ENCODE data around the gene EFNA1.

The EFNA1 gene, protein sequence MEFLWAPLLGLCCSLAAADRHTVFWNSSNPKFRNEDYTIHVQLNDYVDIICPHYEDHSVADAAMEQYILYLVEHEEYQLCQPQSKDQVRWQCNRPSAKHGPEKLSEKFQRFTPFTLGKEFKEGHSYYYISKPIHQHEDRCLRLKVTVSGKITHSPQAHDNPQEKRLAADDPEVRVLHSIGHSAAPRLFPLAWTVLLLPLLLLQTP

DNA sequence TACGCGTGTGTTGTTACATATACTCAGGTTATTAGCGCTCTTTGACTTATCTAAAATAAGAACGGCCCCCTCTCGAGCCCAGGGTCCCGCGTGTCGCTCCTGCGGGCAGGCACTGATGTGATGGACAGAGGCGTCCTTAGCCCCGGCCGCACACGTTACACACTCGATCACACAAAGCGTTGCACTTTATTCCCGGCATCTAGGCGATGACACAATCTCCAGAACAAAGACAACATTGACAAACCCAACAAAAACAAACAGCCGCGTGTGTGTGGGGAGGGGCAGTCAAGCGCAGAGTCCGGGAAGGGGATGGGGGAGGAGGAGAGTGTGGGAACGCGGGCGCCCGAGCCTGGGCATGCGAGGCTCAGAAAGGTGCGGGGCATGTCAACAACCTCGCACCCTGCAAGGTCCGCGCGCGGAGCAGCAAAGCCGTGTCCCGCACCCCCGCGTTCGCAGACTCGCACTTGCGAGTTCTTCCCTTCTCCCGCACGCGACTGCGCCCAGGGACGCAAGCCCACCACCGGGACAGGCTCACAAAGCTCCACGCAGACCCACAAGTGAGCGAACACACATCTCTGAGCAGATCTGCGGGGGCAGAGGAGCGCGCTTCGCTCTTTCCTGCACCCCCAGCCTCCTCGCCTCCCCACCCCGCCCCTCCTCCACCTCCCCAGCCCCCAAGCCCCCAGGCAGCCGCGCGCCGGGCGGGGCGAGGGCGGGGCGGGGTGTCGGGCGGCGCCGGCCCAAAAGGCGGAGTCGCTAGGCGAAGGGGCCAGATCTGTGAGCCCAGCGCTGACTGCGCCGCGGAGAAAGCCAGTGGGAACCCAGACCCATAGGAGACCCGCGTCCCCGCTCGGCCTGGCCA, at the start of gene EFNA1:
TSS of gene EFNA1 (plus strand) at position 772 of the 862 bp plus-strand sequence. CDS start 102 bp downstream, outside the sequence.
- DNase-seq: peak; percentile 38 to 47
- TF ChIP-seq GATA1 (IDR thresholded peaks at IDR 0.05; ENCODE audit: low read depth, low read length): no peak
- no peak for TF ChIP-seq POLR2A (IDR thresholded peaks at IDR 0.05; ENCODE audit: low read length)

DNA sequence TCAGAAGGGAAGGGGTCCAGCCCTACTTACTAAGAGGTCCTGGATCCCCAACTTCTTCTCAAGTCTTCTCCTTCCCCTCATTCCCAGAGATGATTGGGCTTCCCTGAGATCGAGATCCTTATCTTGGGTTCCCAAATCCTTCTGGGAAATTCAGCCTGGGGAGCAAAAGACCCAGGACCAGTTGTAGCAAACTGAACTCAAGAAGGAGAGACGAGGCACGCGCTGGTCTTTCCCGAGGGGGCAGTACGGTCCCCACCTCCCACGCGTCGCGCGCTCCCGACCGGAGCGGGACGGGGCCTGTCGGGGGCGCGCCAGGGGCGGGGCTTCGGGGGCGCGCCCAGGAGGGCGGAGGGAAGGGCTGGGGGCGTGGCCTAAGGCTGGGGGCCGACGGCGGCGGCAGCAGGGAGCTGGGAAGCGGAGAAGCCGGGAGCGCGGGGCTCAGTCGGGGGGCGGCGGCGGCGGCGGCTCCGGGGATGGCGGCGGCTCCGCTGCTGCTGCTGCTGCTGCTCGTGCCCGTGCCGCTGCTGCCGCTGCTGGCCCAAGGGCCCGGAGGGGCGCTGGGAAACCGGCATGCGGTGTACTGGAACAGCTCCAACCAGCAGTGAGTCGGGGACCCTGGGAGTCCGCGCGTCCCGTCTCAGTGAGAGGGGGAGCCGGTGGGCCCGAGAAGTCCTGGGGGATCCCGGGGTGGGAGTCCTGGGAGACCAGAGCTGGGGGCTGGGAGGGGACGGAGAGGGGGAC, 49.0 kb upstream of the EFNA1 start, which contains the start of gene EFNA3:
TSS of gene EFNA3 (plus strand) at position 369 of the 741 bp plus-strand sequence. CDS start at position 474, 105 bp downstream.
- DNase-seq: peak; percentile 75 to 85
- TF ChIP-seq POLR2A (IDR thresholded peaks at IDR 0.05; ENCODE audit: low read length) (no peak), GATA1 (IDR thresholded peaks at IDR 0.05; ENCODE audit: low read depth, low read length) (no peak)

DNA sequence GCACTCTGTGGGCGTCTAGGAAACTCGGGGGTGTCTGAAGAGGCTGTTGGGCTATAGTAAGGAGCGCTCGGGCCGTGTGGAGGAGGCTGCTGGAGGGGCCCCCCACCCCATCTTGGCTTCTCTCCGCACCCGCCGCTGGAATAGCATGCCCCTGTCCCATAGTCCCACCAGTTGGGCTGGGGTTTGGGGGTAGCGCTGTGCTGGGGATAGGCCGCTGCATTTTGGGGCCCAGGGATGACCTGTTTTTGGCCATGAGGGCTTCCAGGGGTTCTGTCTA, 48.5 kb upstream of the EFNA1 start:
- TF ChIP-seq POLR2A (IDR thresholded peaks at IDR 0.05; ENCODE audit: low read length): no peak
- TF ChIP-seq GATA1 (IDR thresholded peaks at IDR 0.05; ENCODE audit: low read depth, low read length): no peak
- no peak for DNase-seq

DNA sequence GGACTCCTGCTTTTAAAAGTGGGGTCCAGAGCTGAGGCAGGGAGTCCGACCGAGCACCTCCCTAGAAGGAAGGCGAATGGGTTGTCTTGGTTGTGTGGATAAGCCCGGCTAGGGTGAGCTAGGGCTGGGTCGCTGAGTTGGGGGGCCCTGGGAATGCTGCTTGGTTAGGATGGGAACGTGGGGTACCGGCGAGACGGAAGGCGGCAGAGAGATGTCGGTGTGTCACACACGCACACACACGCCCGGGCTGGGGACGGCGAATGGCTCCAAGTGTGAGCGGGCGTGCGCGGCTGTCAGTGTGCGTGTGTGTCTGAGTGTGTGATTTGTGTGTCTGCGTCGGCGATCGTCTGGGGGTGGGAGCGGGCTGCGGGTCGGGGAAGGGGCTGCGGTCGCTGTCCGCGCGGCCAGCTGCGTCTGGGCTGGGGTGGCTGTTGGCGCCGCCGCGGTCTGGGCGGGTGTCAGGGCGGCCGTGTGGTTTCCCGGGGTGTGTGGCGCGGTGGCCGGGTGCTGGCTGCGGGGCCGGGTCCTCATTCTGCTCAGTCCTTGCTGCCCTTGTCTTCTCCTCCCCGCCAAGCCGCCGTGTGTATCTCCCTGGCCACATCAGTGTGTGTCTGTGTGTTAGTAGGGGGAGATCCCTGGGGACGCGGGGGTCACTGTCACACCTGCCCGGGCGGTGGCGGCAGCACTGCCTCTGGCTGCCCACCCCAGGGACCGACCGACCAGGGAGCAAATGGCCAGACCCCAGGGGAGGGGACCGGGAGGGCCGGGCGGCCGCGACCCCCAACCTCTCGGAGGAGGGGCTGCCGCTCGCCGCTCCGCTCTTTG, 48.0 kb upstream of the EFNA1 start:
- DNase-seq: peak in 1 of 2 experiments; percentile 36

DNA sequence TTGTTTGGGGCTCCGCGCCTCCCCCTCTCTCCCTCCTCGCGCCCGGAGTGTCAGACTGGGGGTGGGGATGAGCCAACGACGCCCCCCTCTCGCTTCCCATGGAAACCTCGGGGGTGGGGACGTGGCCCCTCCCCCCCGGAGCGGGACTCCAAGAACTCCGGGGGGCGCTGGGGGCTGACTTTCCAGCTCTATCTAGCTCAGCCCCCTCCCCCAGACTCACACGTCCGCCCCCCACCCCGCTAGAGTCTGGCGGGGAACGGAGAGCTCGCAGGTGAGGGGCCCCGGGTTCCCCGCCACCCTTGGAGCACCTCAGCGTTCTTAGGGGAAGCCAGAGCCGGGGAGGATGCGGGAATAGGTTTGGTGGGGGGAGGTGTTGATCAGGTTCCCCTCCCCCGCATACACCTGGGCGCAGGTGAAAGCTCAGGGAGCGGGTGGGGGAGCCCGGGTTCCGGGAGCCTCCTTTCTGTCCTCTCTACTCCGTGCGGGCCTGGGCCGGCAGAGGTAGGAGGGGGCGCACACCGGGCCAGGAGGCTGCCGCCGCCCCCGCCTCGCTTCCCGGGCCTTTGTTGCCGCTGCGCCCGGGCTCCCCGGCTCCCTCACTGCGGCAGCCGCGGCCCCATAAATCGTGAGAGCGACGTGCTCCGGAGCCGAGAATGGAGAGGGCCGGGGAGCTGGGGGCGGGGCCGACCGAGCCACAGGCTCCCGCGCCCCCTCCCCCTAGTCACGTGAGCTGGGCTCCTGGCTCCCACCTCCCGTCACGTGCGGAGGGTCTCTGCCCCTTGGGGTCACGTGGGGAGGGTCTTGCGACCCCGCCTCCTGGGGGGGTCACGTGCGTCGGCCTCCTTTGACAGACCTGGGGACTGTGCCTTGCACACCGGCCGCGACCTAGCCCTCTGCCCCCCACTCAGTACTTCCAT, 47.1 kb upstream of the EFNA1 start:
- DNase-seq: no peak
- TF ChIP-seq POLR2A (IDR thresholded peaks at IDR 0.05; ENCODE audit: low read length): no peak
- no peak for TF ChIP-seq GATA1 (IDR thresholded peaks at IDR 0.05; ENCODE audit: low read depth, low read length)

More for the DNA sequence above, 48.0 kb upstream of the EFNA1 start:
- TF ChIP-seq POLR2A (IDR thresholded peaks at IDR 0.05; ENCODE audit: low read length) (no peak), GATA1 (IDR thresholded peaks at IDR 0.05; ENCODE audit: low read depth, low read length) (no peak)

DNA sequence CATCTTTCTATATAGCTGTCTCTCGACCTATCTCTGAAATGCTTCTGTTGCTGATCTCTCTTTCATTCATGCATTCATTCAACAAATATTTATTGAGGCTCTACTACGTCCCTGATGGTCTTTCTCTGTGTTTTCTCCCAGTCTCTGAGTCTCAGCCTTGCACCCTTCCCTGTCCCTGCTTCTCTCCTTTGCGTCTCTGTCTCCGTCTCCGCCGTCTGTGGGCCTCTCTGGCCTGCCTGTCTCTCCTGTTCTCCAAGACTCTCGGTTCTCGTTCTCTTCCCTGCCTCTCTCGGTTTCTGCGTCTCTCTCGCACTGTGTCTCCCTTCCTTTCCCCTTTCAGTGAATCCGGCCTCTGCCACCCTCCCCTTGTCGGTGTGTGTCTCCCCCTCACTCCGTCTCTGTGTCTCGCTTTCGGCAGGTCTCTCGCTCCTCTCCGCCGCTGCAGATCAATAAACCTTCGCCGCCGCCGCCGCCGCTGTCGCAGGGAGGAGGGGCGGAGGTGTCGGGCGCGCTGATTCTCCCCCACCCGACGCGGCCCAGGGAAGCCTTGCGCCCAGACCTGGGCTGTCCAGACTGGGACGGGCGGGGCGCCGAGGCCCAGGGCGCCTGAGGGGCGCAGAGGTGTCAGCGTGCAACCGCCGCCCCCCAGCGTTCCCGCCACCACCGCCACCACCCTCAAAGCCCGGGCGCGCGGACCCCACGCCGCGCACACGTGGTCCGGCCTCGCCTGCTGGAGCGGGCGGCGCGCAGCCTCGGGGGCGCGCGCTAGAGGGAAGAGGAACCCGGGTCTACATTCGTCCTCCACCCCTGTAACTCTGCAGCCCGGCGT, 46.0 kb upstream of the EFNA1 start:
- TF ChIP-seq GATA1 (IDR thresholded peaks at IDR 0.05; ENCODE audit: low read depth, low read length) (no peak), POLR2A (IDR thresholded peaks at IDR 0.05; ENCODE audit: low read length) (no peak)
- no peak for DNase-seq

DNA sequence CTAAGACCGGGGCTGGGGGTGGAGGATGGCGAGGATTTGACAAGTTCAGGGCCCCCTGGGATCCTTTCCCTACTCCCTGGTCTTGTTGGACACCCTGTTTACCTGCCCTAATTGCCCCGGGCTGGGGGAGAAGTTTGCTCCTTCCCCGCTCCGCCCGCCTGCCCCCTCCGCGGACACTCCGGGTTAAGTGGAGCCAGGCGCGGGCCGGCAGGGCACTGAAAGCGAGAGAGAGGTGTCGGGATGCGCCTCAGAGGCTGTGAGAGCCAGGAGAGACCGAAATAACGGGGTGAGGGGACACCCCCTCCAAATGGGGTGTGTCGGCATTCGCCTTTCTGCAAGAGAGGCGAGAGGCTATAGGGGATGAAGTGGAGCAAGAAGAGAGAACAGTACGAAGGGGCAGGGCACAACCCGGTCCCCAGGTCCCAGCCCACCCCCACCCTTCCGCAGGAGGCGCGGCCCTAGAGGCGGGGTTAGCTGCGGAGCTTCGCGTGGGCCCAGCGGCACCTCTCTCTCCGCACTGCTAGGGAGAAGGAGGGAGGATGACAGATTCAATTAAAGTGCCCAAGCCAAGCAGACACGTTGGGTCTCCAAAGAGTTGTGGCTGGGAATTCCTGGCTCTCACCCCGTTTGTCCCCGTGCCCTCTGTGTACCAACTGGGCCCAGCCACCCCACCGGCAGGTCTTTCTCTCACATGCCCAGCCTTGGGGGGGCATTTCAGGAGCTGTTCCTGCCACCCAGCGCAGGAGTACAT, 45.2 kb upstream of the EFNA1 start:
- no peak for DNase-seq

DNA sequence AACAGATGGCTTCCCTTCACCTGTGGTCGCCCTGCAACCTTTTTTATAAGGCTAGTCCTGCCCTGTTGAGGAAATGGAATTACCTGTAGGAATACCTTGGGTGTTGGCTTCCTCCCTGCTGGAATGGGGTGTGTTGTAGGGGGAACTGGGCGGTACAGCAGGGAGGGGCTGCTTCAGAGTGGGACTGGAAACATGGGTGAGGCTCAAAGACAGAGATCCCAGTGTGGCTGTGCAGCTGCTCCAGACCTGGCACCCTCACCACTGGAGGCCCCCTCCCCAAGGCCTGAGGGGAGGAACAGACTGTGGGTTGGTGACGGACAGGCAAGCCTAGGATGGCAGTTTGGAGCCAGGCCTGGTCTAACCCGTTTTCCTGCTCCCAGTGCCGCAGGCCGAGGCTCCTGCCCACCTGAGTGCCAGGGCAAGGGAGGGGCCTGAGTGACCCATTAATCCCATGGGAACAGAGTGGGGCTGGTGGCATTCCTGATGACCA, 44.6 kb upstream of the EFNA1 start:
- TF ChIP-seq GATA1 (IDR thresholded peaks at IDR 0.05; ENCODE audit: low read depth, low read length): no peak
- no peak for TF ChIP-seq POLR2A (IDR thresholded peaks at IDR 0.05; ENCODE audit: low read length)
- no peak for DNase-seq

More for the DNA sequence above, 45.2 kb upstream of the EFNA1 start:
- TF ChIP-seq GATA1 (IDR thresholded peaks at IDR 0.05; ENCODE audit: low read depth, low read length): no peak
- TF ChIP-seq POLR2A (IDR thresholded peaks at IDR 0.05; ENCODE audit: low read length): no peak

DNA sequence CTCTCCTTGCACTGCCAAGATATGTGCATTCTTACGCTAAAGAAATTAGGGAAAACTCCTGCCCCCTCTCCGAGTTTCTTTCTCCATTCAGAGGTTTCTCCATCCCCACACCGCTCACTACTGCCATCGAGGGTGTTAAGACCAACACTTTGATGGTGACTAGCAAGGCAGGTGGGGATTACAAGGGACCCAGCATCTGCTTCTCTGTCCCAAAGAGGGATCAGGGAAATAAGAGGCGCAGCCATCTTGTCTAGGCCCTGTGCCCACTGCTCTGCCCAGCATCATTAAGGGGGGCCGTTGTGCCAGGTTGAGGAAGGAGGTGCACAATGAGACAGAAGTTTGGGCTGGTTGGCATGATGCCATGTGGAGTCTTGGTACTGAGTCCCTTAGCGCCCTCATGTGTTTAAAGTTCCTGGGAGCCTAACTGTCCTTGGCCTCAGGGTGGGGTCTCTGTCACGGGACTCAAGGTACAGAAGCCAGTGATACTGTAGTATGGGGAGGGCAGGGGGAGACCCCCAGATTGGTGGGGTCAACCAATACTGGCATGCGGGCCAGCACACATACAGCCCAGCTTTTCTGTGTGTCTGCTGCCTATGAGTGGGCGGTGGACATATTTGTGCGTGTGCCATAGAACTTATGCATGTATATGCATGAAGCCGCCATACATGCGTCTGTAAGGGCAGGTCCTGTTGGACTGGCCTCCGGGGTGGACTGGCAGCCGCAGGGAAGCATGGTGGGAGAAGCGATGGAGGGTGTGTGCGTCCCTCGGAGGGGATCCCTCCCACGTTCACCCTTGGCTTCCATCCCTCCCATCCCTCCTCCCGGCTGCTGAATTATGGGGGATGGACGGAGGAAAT, 43.6 kb upstream of the EFNA1 start:
- DNase-seq: peak; percentile 62 to 68
- TF ChIP-seq GATA1 (IDR thresholded peaks at IDR 0.05; ENCODE audit: low read depth, low read length) (no peak), POLR2A (IDR thresholded peaks at IDR 0.05; ENCODE audit: low read length) (no peak)

Measured in erythroblast (primary cell).